Keratinocyte (primary cell): ENCODE results near the gene GYPA.
"Not testable (repeated sequence)": the region's sequence is repeated elsewhere in the genome, so short reads cannot be mapped to it uniquely, and the experiment has no call there.

ENCODE experiments used
- EZH2 ChIP-seq: IDR thresholded peaks from one replicate; pipeline ENCODE4 v1.6.1; 2012; ENCODE audit warnings: inconsistent platforms, mild to moderate bottlenecking, low read length, moderate library complexity
- TF ChIP-seq, protein P1 (sequence below), 3 experiments: IDR thresholded peaks in 1 of 3; conservative IDR thresholded peaks in 1 of 3; optimal IDR thresholded peaks in 1 of 3; 2 replicates in 2 of 3; 3 replicates in 1 of 3; pipeline versions ENCODE3 to v1.5.1; 2011; ENCODE audit warnings: low read length in 3 of 3, mild to moderate bottlenecking in 3 of 3, moderate library complexity in 2 of 3, control low read depth in 1 of 3, inconsistent platforms in 1 of 3; ENCODE audit not compliant: insufficient read depth in 2 of 3; ENCODE audit errors: extremely low read depth in 1 of 3

DNA sequence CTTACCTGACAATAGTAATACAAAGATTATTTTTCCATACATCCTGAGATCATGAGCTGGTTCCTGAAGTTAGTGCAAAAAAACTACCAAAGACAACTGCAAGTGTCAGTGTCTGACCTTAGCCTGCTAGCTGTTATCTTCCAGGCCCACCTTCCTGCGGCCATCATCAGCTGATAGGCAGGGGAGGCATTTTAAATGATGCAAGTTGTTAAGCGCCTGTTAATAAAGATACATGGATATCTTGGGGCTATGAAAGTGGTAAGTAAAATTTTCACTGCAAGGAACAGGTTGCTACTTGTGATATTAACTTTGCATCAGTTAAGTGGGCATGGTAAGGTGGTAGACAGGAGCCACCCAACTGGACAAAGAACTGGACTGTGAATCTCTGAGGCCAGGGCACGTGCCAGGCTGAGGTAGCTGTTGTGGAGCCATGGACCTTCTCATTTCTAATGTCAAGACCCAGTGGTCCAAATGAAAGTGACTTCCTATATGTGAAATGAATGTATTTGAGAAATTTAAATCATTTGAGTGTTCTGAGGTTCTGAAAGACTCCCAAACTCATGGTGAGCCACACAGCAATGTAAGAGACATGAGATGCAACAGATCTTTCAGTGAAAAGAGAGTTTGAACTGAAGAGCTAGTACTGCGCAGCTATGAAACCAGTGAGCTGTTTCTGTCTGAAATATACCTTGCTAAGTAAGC lies at the start of gene GYPA:
- TF ChIP-seq, protein P1, sequence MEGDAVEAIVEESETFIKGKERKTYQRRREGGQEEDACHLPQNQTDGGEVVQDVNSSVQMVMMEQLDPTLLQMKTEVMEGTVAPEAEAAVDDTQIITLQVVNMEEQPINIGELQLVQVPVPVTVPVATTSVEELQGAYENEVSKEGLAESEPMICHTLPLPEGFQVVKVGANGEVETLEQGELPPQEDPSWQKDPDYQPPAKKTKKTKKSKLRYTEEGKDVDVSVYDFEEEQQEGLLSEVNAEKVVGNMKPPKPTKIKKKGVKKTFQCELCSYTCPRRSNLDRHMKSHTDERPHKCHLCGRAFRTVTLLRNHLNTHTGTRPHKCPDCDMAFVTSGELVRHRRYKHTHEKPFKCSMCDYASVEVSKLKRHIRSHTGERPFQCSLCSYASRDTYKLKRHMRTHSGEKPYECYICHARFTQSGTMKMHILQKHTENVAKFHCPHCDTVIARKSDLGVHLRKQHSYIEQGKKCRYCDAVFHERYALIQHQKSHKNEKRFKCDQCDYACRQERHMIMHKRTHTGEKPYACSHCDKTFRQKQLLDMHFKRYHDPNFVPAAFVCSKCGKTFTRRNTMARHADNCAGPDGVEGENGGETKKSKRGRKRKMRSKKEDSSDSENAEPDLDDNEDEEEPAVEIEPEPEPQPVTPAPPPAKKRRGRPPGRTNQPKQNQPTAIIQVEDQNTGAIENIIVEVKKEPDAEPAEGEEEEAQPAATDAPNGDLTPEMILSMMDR (optimal IDR thresholded peaks at IDR 0.05 in 1 of 3, IDR thresholded peaks at IDR 0.05 in 1 of 3, conservative IDR thresholded peaks at IDR 0.05 in 1 of 3; ENCODE audit: extremely low read depth in 1 of 3, insufficient read depth in 2 of 3, low read length in 3 of 3): not testable (repeated sequence)
- not testable (repeated sequence) for TF ChIP-seq EZH2
